ENCODE data around the gene HAUS5. TPM values are rescaled to one million over a fixed set of nuclear protein-coding genes. Genes with fewer than 3 reads are reported as not detected.

The HAUS5 gene
- total and polyA plus RNA-seq, 2 of the 8 experiments (the other 6 are each of a cell fraction or from before 2014, with no cell fraction given), result 13.8 to 25.7 TPM

DNA sequence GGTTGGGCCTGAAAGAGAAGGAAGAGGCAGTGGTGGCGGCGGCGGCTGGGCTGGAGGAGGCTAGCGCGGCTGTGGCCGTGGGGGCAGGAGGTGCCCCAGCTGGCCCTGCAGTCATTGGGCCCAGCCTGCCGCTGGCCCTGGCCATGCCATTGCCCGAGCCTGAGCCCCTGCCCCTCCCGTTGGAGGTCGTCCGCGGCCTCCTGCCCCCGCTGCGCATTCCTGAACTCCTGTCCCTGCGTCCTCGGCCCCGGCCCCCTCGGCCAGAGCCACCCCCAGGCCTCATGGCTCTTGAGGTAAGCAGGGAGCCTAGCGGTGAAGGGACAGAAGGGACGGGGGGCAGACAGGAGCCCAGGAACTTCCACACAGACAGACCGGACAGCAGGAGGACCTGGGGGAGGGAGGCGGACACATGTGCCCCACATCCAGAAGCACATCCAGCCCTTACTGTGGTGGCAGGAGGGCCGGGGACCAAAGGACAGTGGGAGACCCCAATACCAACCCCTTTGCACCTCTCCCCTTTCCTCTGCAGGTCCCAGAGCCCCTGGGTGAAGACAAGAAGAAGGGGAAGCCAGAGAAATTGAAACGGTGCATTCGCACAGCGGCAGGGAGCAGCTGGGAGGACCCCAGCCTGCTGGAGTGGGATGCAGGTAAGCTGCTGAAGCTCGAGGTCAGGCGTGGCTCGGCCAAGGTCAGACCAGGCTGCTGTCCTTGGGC lies 21.3 kb downstream of the HAUS5 start (continued):
- TF ChIP-seq, protein P1, sequence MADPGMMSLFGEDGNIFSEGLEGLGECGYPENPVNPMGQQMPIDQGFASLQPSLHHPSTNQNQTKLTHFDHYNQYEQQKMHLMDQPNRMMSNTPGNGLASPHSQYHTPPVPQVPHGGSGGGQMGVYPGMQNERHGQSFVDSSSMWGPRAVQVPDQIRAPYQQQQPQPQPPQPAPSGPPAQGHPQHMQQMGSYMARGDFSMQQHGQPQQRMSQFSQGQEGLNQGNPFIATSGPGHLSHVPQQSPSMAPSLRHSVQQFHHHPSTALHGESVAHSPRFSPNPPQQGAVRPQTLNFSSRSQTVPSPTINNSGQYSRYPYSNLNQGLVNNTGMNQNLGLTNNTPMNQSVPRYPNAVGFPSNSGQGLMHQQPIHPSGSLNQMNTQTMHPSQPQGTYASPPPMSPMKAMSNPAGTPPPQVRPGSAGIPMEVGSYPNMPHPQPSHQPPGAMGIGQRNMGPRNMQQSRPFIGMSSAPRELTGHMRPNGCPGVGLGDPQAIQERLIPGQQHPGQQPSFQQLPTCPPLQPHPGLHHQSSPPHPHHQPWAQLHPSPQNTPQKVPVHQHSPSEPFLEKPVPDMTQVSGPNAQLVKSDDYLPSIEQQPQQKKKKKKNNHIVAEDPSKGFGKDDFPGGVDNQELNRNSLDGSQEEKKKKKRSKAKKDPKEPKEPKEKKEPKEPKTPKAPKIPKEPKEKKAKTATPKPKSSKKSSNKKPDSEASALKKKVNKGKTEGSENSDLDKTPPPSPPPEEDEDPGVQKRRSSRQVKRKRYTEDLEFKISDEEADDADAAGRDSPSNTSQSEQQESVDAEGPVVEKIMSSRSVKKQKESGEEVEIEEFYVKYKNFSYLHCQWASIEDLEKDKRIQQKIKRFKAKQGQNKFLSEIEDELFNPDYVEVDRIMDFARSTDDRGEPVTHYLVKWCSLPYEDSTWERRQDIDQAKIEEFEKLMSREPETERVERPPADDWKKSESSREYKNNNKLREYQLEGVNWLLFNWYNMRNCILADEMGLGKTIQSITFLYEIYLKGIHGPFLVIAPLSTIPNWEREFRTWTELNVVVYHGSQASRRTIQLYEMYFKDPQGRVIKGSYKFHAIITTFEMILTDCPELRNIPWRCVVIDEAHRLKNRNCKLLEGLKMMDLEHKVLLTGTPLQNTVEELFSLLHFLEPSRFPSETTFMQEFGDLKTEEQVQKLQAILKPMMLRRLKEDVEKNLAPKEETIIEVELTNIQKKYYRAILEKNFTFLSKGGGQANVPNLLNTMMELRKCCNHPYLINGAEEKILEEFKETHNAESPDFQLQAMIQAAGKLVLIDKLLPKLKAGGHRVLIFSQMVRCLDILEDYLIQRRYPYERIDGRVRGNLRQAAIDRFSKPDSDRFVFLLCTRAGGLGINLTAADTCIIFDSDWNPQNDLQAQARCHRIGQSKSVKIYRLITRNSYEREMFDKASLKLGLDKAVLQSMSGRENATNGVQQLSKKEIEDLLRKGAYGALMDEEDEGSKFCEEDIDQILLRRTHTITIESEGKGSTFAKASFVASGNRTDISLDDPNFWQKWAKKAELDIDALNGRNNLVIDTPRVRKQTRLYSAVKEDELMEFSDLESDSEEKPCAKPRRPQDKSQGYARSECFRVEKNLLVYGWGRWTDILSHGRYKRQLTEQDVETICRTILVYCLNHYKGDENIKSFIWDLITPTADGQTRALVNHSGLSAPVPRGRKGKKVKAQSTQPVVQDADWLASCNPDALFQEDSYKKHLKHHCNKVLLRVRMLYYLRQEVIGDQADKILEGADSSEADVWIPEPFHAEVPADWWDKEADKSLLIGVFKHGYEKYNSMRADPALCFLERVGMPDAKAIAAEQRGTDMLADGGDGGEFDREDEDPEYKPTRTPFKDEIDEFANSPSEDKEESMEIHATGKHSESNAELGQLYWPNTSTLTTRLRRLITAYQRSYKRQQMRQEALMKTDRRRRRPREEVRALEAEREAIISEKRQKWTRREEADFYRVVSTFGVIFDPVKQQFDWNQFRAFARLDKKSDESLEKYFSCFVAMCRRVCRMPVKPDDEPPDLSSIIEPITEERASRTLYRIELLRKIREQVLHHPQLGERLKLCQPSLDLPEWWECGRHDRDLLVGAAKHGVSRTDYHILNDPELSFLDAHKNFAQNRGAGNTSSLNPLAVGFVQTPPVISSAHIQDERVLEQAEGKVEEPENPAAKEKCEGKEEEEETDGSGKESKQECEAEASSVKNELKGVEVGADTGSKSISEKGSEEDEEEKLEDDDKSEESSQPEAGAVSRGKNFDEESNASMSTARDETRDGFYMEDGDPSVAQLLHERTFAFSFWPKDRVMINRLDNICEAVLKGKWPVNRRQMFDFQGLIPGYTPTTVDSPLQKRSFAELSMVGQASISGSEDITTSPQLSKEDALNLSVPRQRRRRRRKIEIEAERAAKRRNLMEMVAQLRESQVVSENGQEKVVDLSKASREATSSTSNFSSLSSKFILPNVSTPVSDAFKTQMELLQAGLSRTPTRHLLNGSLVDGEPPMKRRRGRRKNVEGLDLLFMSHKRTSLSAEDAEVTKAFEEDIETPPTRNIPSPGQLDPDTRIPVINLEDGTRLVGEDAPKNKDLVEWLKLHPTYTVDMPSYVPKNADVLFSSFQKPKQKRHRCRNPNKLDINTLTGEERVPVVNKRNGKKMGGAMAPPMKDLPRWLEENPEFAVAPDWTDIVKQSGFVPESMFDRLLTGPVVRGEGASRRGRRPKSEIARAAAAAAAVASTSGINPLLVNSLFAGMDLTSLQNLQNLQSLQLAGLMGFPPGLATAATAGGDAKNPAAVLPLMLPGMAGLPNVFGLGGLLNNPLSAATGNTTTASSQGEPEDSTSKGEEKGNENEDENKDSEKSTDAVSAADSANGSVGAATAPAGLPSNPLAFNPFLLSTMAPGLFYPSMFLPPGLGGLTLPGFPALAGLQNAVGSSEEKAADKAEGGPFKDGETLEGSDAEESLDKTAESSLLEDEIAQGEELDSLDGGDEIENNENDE (IDR thresholded peaks at IDR 0.05; ENCODE audit: insufficient replicate concordance, low read length), result no peak
- TF ChIP-seq CTBP2 (IDR thresholded peaks at IDR 0.05; ENCODE audit: borderline replicate concordance, insufficient read depth, insufficient read length, low read length) (no peak), SP4 (IDR thresholded peaks at IDR 0.05; ENCODE audit: low read length) (no peak), JUN (IDR thresholded peaks at IDR 0.05; ENCODE audit: low read depth, low read length) (no peak), RFX5 (IDR thresholded peaks at IDR 0.05; ENCODE audit: borderline replicate concordance, low read depth, low read length) (no peak), CHD2 (IDR thresholded peaks at IDR 0.05; ENCODE audit: low read length) (no peak), TCF12 (IDR thresholded peaks at IDR 0.05; ENCODE audit: low read depth, low read length) (no peak)
- TF ChIP-seq, protein P2, sequence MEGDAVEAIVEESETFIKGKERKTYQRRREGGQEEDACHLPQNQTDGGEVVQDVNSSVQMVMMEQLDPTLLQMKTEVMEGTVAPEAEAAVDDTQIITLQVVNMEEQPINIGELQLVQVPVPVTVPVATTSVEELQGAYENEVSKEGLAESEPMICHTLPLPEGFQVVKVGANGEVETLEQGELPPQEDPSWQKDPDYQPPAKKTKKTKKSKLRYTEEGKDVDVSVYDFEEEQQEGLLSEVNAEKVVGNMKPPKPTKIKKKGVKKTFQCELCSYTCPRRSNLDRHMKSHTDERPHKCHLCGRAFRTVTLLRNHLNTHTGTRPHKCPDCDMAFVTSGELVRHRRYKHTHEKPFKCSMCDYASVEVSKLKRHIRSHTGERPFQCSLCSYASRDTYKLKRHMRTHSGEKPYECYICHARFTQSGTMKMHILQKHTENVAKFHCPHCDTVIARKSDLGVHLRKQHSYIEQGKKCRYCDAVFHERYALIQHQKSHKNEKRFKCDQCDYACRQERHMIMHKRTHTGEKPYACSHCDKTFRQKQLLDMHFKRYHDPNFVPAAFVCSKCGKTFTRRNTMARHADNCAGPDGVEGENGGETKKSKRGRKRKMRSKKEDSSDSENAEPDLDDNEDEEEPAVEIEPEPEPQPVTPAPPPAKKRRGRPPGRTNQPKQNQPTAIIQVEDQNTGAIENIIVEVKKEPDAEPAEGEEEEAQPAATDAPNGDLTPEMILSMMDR (IDR thresholded peaks at IDR 0.05; ENCODE audit: control extremely low read depth in 1 of 3, insufficient read depth in 1 of 3, low read depth in 1 of 3, low read length in 3 of 3), result no peak
